ENCODE measurements around the gene KCTD11.

DNA sequence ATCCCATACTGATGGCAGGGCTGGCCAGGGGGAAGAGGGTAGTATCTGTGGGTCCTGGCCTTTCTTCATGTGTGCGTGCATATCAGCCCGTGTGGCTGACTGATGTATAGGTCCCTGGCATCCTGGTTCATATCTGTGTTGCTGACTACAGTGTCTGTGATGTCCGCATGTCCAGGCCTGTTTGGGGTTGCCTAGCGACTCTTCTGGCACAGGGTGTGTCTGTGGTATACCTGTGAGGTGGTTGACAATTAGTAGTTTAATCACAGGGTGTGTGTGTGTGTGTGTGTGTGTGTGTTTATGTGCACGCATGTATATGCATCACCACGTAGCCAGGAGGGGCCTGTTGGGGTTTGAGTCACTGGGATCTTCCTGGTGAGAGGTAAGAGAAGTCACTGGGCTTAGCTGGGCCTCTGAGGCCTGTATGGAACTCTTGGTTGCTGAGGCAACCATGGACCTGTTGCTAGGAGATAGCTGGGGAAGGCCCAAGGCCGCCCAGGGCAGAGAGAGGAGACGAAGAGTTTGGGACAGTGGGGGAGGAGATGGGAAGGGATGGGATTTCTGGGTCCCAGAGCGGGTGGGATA lies 2.4 kb downstream of the KCTD11 start:
- TF ChIP-seq, protein P1, sequence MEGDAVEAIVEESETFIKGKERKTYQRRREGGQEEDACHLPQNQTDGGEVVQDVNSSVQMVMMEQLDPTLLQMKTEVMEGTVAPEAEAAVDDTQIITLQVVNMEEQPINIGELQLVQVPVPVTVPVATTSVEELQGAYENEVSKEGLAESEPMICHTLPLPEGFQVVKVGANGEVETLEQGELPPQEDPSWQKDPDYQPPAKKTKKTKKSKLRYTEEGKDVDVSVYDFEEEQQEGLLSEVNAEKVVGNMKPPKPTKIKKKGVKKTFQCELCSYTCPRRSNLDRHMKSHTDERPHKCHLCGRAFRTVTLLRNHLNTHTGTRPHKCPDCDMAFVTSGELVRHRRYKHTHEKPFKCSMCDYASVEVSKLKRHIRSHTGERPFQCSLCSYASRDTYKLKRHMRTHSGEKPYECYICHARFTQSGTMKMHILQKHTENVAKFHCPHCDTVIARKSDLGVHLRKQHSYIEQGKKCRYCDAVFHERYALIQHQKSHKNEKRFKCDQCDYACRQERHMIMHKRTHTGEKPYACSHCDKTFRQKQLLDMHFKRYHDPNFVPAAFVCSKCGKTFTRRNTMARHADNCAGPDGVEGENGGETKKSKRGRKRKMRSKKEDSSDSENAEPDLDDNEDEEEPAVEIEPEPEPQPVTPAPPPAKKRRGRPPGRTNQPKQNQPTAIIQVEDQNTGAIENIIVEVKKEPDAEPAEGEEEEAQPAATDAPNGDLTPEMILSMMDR (conservative IDR thresholded peaks at IDR 0.05 in 1 of 2, IDR thresholded peaks at IDR 0.05 in 1 of 2; ENCODE audit: extremely low read depth in 1 of 2, insufficient read depth in 1 of 2, low read depth in 1 of 2, low read length in 2 of 2), result no peak
- no peak for TF ChIP-seq EZH2 (IDR thresholded peaks at IDR 0.05; ENCODE audit: borderline replicate concordance, low read length)
